Upper lobe of left lung (tissue), 4 donors: ENCODE data around the gene ANO3.

Experiments used
- EP300 ChIP-seq, 4 donors: sonication (generic); formaldehyde crosslinking; IDR thresholded peaks; one replicate each; pipeline ENCODE4 v1.5.1; 2017; ENCODE audit warnings: antibody characterized with exemption in 4 of 4, control low read depth in 2 of 4
- POLR2A ChIP-seq, 4 donors: fragments of 450-650 bp; IDR thresholded peaks; one replicate each; pipeline ENCODE4 v1.5.1; 2016 to 2017; ENCODE audit warnings: antibody characterized with exemption in 4 of 4, mild to moderate bottlenecking in 2 of 4
- POLR2AphosphoS5 ChIP-seq, 2 donors: sonication (generic); formaldehyde crosslinking; IDR thresholded peaks; one replicate each; pipeline ENCODE4 v1.5.1; 2017; ENCODE audit warnings: antibody characterized with exemption in 2 of 2
- TF ChIP-seq, protein P1 (sequence below), 6 experiments: fragments of 450-650 bp in 4 of 6; fragments of 200-600 bp in 2 of 6; sonication (generic) in 2 of 6; IDR thresholded peaks; one replicate each; pipeline ENCODE4 v1.5.1; 2016 to 2019; ENCODE audit warnings: antibody characterized with exemption in 6 of 6

DNA sequence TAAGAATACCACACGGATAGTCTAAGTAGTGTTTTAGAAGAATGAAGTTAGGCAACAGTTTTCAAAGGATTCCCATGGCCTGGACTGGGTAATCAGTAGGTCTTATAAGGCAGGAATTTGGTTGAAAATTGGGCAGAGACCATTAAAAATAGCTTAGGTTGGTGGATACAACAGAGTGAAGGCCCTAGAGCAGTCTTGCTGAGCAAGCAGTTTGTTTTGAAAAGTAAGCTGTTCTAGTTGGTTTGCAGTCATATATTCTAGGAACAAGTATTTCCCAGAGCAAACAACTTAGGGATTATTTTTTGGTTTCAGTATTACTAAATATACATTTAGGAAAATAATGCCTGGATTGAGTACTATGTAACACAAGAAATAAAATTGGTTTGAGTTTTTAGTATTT is 175.3 kb downstream of the ANO3 start:
- no peak for TF ChIP-seq POLR2A (IDR thresholded peaks at IDR 0.05)
- TF ChIP-seq, protein P1, sequence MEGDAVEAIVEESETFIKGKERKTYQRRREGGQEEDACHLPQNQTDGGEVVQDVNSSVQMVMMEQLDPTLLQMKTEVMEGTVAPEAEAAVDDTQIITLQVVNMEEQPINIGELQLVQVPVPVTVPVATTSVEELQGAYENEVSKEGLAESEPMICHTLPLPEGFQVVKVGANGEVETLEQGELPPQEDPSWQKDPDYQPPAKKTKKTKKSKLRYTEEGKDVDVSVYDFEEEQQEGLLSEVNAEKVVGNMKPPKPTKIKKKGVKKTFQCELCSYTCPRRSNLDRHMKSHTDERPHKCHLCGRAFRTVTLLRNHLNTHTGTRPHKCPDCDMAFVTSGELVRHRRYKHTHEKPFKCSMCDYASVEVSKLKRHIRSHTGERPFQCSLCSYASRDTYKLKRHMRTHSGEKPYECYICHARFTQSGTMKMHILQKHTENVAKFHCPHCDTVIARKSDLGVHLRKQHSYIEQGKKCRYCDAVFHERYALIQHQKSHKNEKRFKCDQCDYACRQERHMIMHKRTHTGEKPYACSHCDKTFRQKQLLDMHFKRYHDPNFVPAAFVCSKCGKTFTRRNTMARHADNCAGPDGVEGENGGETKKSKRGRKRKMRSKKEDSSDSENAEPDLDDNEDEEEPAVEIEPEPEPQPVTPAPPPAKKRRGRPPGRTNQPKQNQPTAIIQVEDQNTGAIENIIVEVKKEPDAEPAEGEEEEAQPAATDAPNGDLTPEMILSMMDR (IDR thresholded peaks at IDR 0.05) = no peak
- TF ChIP-seq POLR2AphosphoS5 (IDR thresholded peaks at IDR 0.05) = no peak
- TF ChIP-seq EP300 (IDR thresholded peaks at IDR 0.05) = no peak
